GM19239 (cell line): ENCODE data around the gene SLC13A5.

ENCODE experiments used
- DNase-seq: peaks from one replicate; pipeline ENCODE4 v3.0.0; 2011; ENCODE audit warnings: low spot score; ENCODE audit not compliant: insufficient read length
- FAIRE-seq: peaks from 2 replicates; lab custom pipeline; 2011; peaks lifted over from hg19 to GRCh38; lab: Jason Lieb, UNC

The SLC13A5 gene

DNA sequence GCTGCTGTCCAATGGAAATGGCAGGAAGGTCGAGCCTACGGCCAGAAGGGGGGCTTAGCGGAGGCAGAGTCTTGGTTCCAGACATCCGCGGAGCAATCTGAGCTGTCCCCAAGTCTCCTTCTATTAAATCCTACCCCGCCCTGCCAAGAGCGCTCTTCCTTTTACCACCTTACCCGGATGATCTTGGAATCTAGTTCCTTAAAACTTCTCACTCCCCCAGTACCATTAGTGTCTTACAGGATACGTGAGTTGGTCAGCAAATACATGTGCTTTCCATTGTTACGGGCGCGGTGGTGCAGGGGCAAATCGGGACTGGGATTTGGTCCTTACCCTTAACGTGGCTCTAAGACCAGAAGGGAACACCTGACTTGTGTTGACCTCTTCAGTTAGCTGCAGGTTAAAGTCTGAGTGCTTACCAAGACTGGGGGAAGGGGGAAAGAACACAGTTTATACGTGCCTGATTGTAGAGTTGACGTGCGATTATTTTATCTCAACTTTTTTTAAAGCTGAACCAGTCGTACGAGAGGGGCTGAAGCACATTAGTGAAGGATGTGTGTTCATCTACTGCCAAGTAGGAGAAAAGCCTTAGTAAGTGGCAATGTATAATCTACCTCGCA is 71.8 kb downstream of the SLC13A5 start:
- FAIRE-seq = no peak
- DNase-seq = no peak

DNA sequence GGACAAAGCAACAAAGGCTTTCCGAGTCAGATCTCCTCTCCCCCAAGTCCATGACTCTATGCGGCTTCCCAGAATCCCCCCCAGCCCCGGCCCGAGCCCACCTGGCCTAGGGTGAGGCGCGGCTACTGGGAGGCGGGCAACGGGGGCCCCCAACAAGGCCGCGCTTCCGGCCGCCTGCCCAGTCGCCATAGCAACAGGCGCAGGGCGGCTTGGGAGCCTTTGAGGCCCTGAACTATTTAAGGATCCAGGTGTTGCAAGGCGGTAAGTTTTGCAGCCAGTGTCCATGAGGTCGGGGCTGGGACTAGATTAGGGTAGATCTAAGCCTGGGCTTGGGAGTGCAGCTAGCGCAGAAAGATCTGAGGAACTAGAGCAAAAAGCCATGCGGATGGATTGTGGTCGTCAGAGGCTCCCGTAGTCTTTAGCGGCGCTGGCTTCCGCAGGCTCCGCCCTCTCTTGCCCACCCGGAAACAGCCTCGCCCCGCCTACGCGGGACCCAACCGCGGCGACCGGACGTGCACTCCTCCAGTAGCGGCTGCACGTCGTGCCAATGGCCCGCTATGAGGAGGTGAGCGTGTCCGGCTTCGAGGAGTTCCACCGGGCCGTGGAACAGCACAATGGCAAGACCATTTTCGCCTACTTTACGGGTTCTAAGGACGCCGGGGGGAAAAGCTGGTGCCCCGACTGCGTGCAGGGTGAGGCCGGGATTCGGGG is 72.5 kb downstream of the SLC13A5 start, which contains the start of the genes KIAA0753 and TXNDC17:
TSS of gene KIAA0753 (minus strand) at position 176 of the 711 bp plus-strand sequence. CDS start 5,608 bp downstream, outside the sequence.
TSS of gene TXNDC17 (plus strand) at position 525 of the 711 bp plus-strand sequence. CDS start at position 548, 23 bp downstream.
- FAIRE-seq = peak; percentile 98
- peak; percentile 60 for DNase-seq

DNA sequence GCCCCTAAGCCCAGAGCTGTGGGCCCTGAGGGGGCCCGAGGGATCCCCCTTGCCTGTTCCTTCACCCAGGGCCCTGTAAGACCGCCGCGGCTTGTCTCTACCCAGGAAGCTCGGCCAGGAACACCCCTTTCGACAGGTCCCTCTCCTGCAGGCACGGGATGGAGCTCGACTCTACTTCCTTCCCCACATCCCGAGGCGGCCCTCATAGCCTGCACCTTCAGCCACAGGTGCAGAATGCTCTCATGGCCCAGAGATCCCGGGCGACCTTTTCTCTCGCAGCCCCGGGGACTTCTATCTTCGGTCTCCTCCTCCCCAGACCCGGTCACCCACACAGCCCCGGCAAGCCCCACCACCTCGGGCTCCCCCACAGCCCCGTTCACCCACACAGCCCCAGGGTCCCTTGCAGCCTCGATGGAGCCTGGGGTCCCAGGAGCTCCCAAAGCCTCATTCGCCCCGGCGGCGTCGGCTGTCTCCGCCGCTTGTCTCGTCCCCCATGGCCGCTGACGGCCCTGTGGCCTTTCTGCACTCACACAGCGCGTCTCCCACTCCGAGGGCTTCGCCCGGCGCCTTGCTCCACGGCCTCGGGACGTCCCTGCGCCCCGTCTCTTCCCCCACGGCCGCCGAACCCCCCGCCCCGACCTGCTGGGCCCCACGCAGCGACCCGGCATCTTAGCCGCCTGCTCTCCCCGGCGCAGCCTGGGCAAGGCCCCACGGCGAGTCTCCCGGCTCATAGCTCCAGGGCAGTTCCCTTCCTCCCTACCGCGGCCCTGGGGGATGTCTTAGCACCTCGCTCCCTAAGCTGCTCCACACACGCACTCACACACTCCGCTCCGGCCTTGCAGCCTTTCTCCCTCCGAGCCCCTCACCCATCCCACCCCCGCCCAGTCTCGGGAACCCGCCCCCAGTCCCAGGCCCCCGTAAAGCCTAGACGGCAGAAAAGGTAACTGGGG is 73.3 kb downstream of the SLC13A5 start:
- no peak for DNase-seq
- peak; percentile 71 for FAIRE-seq

DNA sequence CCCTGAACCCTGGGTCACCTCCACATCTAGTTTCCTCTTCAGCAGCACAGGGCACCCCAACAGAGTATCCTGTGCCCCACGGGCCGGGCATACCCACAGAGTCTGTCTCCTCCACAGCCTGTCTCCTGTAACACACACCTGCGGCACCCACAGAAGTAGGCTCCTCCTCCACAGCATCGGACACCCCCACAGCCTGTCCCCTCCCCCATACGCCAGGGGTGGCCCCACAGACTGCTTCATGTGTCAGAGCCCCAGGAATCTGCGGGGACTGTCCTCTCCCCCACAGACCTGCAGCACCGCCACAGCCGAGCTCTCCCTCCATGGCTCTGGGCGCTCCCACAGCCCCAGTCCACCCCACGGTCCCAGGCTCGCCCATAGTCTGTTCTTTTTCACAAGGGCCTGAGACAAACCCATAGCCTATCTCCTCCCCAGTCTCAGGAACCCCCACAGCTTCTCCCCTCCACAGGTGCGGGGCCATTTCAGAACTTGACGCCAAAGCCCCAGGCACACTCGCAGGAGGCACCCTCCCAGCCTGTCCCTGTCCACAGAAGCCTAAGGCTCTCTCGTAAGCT is 74.1 kb downstream of the SLC13A5 start:
- FAIRE-seq (no peak), DNase-seq (no peak)

DNA sequence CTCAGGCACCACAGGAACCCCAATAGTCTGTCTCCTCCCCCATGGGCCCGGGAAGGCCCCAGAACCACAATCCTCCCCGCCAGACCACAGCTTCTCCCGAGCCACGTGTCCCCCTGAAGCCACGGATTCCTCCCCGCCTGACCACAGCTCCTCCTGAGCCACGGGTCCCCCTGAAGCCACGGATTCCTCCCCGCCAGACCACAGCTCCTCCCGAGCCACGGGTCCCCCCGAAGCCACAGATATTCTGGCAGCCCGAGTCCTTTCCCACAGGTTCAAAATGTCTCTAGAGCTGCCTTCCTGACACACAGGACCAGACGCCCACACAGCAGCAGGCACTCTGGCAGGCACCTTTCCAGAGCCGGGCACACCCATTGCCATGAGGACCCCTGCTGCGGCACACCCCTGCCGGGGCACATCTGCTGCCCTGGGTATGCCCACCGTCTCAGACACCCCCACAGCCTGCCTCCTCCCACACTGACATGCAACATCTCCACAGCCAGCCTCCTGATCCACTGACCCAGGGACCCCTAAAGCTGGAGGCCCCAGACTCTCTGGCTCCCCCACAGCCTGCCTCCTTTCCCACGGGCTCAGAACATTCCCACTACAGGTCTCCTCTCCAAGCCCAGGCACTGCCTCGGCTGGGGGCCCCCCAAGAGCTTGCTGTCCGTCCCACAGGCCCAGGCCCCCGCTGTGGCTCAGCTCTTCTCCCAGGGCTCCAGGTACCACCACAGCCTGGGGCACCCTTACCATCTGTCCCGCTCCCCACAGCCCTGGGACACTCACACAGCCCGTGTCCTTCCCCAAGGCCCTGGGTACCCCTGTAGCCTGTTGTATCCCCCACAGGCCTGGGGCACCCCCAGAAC is 74.9 kb downstream of the SLC13A5 start:
- FAIRE-seq = no peak
- no peak for DNase-seq

DNA sequence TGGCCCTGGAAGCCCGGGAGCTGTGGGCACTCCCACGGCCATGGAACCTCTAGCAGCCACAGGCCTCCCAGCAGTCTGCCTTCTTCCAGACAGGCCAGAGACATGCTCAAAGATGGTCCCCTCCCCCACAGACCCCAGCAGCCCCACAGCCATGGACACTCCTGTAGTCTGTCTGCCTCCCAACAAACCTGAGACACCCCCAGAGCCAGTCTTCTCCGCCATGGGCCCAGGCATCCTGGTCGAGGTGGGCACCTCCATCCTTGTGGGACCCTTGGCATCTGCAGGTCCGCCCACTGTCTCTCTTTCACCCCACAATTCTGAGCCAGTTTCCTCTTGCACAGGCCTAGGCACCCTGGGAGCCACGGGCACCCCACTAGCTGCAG is 75.7 kb downstream of the SLC13A5 start:
- FAIRE-seq (no peak), DNase-seq (no peak)

DNA sequence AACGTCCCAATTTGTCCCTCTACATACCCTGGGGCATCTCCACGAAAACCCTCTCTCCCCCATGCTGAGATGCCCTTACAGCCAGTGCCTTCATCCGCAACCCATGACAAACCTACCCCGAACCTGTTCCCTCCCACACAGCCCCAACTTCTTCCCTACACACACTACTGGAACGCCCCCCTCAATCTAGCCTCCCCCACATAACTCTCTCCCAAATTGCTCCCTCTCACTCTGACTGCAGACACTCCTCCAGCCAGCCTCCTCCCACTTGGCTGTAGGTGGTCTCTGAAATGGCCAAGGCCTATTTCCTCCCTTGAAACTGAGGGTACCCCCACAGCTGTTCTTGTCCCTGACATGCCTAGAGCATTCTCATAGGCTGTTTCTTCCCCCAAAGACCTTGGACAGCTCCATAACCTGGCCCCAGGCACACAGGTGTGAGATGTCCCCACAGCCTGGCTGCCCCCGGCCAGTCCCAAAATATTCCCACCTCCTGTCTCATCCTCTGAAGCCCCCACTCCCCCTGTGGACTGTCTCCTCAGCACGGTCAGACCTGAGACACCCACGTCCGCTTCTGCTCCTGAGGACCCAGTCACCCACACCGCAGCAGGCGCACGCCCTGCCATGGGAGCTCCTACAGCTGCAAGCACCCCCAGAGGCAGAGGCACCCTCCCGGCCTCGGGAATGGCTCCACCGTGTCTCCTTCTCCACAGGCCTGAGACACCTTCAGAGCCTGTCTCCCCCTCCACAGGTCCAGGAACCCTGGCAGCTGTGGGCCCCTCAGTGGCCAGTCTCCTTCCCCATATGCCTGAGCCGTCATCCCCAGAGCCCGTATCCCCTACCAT is 76.3 kb downstream of the SLC13A5 start:
- no peak for FAIRE-seq

DNA sequence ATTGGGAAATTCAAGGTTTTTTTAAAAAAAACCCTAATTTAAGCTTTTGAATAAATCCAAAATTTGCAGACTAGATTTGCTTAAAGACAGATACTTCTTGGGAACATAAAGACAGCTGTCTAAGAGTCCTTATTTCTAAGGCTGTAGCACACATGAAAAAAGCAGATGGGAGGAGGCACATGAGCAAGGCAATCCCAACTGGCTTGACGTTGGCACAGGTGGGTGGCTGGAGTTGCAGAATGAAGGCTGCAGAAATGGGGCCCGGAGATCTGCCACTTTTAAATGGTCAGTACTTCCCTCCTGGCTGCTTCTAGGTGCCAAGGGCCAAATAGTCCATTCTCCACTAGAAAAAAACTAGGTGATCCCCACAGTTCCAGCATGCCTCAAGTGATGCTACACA is 77.1 kb downstream of the SLC13A5 start:
- DNase-seq = no peak
- FAIRE-seq = no peak

More for the DNA sequence above, 76.3 kb downstream of the SLC13A5 start:
- DNase-seq = no peak
